Endothelial cell of umbilical vein (primary cell): ENCODE data around the gene PNPLA7.

Experiments used
- EZH2 ChIP-seq: IDR thresholded peaks from 2 replicates; pipeline ENCODE4 v1.6.1; 2012; ENCODE audit warnings: borderline replicate concordance, low read depth, mild to moderate bottlenecking, moderate library complexity, low read length, inconsistent platforms; ENCODE audit not compliant: severe bottlenecking
- FOS ChIP-seq: IDR thresholded peaks from 2 replicates; pipeline ENCODE4 v1.6.1; 2011; ENCODE audit warnings: mild to moderate bottlenecking, low read length, moderate library complexity, borderline replicate concordance; ENCODE audit not compliant: insufficient read depth
- GATA2 ChIP-seq: IDR thresholded peaks from 2 replicates; pipeline ENCODE4 v1.7.0; 2011; ENCODE audit warnings: low read depth, mild to moderate bottlenecking, moderate library complexity, mixed read lengths, low read length; ENCODE audit not compliant: insufficient read length, insufficient read depth
- JUN ChIP-seq: IDR thresholded peaks from 2 replicates; pipeline ENCODE4 v1.6.1; 2011; ENCODE audit warnings: borderline replicate concordance, low read depth; ENCODE audit not compliant: insufficient read length, insufficient read depth
- MYC ChIP-seq: IDR thresholded peaks from one replicate; pipeline ENCODE4 v1.6.1; 2011; ENCODE audit warnings: mild to moderate bottlenecking, low read depth, low read length
- POLR2A ChIP-seq: IDR thresholded peaks from 2 replicates; pipeline ENCODE4 v1.6.1; 2012; ENCODE audit warnings: low read depth, mild to moderate bottlenecking, control low read depth, low read length
- POLR2AphosphoS5 ChIP-seq: IDR thresholded peaks from 2 replicates; pipeline ENCODE4 v1.6.1; 2012; ENCODE audit warnings: low read depth, mild to moderate bottlenecking, control low read depth, low read length, moderate library complexity; ENCODE audit not compliant: insufficient read depth
- TF ChIP-seq, protein P1 (sequence below), 2 donors: IDR thresholded peaks; 1 replicate in 1 of 2; 2 replicates in 1 of 2; pipeline ENCODE4 v1.5.1; 2011; ENCODE audit warnings: low read length in 2 of 2, mild to moderate bottlenecking in 2 of 2, moderate library complexity in 2 of 2, control low read depth in 1 of 2, inconsistent platforms in 1 of 2, low read depth in 1 of 2; ENCODE audit not compliant: insufficient read depth in 1 of 2; ENCODE audit errors: extremely low read depth in 1 of 2
- TF ChIP-seq, protein P2 (sequence below): IDR thresholded peaks from 2 replicates; pipeline ENCODE4 v1.6.1; 2011; ENCODE audit not compliant: insufficient read depth, insufficient read length

DNA sequence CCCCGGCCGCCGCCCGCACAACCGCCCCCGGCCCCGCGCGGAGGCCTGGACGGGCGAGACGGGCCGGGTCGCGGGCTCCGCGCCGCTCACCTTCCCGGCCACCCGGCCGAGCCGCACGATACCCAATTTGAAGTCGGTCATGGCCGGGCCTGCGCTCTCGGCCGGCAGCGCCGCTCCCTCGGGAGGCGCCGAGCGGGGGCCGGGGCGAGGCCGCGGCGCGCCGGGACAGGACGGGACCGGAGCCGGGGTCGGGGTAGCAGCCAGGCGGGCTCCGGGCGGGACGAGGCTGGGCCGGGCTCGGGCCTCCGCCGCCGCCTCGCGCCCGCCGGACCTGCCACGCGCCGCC lies 39.9 kb upstream of the PNPLA7 start:
- TF ChIP-seq EZH2: no peak
- TF ChIP-seq GATA2: no peak
- TF ChIP-seq, protein P1, sequence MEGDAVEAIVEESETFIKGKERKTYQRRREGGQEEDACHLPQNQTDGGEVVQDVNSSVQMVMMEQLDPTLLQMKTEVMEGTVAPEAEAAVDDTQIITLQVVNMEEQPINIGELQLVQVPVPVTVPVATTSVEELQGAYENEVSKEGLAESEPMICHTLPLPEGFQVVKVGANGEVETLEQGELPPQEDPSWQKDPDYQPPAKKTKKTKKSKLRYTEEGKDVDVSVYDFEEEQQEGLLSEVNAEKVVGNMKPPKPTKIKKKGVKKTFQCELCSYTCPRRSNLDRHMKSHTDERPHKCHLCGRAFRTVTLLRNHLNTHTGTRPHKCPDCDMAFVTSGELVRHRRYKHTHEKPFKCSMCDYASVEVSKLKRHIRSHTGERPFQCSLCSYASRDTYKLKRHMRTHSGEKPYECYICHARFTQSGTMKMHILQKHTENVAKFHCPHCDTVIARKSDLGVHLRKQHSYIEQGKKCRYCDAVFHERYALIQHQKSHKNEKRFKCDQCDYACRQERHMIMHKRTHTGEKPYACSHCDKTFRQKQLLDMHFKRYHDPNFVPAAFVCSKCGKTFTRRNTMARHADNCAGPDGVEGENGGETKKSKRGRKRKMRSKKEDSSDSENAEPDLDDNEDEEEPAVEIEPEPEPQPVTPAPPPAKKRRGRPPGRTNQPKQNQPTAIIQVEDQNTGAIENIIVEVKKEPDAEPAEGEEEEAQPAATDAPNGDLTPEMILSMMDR (IDR thresholded peaks at IDR 0.05; ENCODE audit: extremely low read depth in 1 of 2, insufficient read depth in 1 of 2, low read depth in 1 of 2, low read length in 2 of 2): no peak
- TF ChIP-seq POLR2A: no peak
- no peak for TF ChIP-seq POLR2AphosphoS5
- TF ChIP-seq FOS: no peak
- TF ChIP-seq, protein P2, sequence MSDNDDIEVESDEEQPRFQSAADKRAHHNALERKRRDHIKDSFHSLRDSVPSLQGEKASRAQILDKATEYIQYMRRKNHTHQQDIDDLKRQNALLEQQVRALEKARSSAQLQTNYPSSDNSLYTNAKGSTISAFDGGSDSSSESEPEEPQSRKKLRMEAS: no peak
- TF ChIP-seq MYC: no peak
- TF ChIP-seq JUN: no peak
